Mesothelial cell of epicardium (in vitro differentiated cells): ENCODE measurements around the gene ITPR1. TPM values are rescaled to one million over a fixed set of nuclear protein-coding genes. Genes with fewer than 3 reads are reported as not detected.

Source experiments
- DNase-seq, 2 experiments: peaks; one replicate each; pipeline ENCODE4 v3.0.0; 2021; ENCODE audit warnings: low spot score in 2 of 2; ENCODE audit not compliant: unreplicated experiment in 2 of 2
- H3K27ac Mint-ChIP-seq: 2 replicates; pipeline ENCODE4 v1.8.0; 2021; ENCODE audit warnings: mixed read lengths
- H3K27me3 Mint-ChIP-seq: 2 replicates; pipeline ENCODE4 v1.8.0; 2021; ENCODE audit warnings: low read depth, mixed read lengths
- H3K36me3 Mint-ChIP-seq: 2 replicates; pipeline ENCODE4 v1.8.0; 2021; ENCODE audit warnings: mixed read lengths
- H3K4me1 Mint-ChIP-seq: 2 replicates; pipeline ENCODE4 v1.8.0; 2021; ENCODE audit warnings: mixed read lengths
- H3K4me3 Mint-ChIP-seq: 2 replicates; pipeline ENCODE4 v1.8.0; 2021; ENCODE audit warnings: mild to moderate bottlenecking, moderate library complexity, mixed read lengths
- H3K9me3 Mint-ChIP-seq: 2 replicates; pipeline ENCODE4 v1.8.0; 2021; ENCODE audit warnings: mixed read lengths
- total RNA-seq: library from RNA; stranded (reverse); gene quantifications from 3 replicates; pipeline ENCODE4 v1.2.1, GENCODE V29; 2021
- TF ChIP-seq, protein P1 (sequence below): fragments of 200-600 bp; sonication (generic); IDR thresholded peaks from one replicate; pipeline ENCODE4 v1.5.0; 2021; ENCODE audit warnings: antibody characterized with exemption; ENCODE audit not compliant: unreplicated experiment

ITPR1 gene
- total RNA-seq, 1 donor from 2014 or later = 21.3 TPM

DNA sequence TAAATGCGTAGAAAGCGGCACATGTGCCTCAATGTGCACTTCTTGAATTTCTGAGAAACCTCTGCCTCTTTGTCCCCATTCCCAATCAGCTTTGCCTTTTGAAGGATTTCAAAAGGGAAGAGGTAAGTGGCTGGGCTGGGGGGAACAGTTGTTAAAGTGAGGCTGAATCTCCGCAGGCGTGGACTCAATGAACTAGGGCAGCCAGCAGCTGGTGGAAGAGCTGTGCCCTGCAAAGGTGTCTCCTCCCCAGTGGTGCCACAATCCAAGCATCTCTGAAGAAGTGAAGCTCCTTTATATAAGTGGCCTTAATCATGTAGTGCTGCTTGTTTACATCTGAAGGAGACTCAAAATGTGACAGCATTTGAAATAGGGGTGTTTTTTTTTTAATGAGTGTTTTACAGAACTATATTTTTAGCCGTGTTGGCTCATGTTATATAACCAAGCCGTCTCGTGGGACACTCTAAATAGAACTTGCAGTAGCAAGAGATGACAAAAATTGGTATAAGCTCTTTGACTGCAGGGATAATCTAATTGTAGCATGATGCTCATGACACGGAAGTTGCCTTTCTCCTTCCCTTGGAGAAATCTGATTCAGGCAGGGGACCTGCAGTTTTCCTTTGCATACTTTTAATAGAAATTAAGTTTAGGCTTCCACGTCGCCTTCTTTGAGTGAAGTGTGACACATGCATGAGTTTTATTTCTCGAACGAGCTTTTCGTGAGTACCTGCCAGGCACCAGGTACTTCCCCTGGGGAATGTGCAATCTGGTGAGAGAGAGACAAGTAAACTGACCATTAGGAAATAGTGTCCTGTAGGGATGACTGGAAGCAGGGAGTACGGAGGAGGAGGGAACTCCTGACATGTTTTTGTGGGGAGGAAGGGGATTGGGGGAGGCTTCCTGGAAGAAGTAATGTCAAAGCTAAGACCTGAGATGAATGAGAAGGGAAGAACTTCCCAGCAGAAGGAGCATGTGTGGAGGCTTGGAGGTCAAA lies 306.4 kb downstream of the ITPR1 start:
- TF ChIP-seq, protein P1, sequence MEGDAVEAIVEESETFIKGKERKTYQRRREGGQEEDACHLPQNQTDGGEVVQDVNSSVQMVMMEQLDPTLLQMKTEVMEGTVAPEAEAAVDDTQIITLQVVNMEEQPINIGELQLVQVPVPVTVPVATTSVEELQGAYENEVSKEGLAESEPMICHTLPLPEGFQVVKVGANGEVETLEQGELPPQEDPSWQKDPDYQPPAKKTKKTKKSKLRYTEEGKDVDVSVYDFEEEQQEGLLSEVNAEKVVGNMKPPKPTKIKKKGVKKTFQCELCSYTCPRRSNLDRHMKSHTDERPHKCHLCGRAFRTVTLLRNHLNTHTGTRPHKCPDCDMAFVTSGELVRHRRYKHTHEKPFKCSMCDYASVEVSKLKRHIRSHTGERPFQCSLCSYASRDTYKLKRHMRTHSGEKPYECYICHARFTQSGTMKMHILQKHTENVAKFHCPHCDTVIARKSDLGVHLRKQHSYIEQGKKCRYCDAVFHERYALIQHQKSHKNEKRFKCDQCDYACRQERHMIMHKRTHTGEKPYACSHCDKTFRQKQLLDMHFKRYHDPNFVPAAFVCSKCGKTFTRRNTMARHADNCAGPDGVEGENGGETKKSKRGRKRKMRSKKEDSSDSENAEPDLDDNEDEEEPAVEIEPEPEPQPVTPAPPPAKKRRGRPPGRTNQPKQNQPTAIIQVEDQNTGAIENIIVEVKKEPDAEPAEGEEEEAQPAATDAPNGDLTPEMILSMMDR = no peak
- Mint-ChIP-seq H3K27ac (no peak overlapping the region), H3K4me3 (no peak overlapping the region), H3K4me1 (no peaks in the 10 kb centered on the region), H3K36me3 (peaks cover 3% of the 10 kb centered on the region), H3K27me3 (no peaks in the 10 kb centered on the region), H3K9me3 (no peaks in the 10 kb centered on the region)
- DNase-seq = no peak

DNA sequence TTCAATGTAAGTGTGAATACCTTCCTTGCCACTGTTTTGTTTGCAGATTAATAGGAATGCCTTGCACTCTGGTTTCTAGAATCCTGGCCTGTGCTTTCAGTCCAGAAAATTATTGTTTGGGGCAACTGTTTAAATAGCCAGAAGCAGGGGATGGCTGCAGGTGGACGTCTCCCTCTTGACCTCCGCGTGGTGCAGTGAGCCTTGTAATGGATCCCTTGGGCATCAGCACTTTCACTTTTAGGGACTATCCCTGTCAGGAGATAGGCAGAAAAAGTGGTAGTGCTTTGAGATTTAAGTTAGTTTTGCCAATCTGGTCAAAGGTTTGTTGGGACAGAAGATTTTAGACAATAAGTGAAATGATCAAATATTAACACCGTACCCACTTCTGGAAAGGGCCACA lies 307.4 kb downstream of the ITPR1 start:
- no peak overlapping the region for H3K27ac Mint-ChIP-seq
- peaks cover 3% of the 10 kb centered on the region for H3K36me3 Mint-ChIP-seq
- no peaks in the 10 kb centered on the region for H3K9me3 Mint-ChIP-seq
- no peaks in the 10 kb centered on the region for H3K27me3 Mint-ChIP-seq
- no peaks in the 10 kb centered on the region for H3K4me1 Mint-ChIP-seq
- TF ChIP-seq, protein P1 = no peak
- no peak for DNase-seq
- no peak overlapping the region for H3K4me3 Mint-ChIP-seq

DNA sequence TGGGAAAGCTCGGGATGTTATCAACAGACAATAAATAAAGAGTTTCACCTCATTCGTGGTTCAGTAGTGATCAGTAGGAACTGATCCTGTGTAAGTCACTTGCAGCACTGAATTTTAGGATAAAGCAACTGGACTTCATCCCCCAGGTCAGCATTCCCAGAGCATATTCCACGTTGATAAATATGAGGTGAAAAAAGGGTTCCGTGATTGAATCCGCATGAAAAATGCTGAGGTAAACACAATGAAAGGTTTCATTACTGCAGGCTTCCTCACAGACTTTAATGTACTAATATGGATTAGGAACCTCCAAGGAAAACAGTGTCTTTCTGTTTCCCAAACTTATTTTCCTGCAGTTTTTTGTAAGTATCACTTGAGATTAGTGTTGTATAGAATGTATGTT lies 308.7 kb downstream of the ITPR1 start:
- H3K27me3 Mint-ChIP-seq = no peaks in the 10 kb centered on the region
- H3K36me3 Mint-ChIP-seq = peaks cover 3% of the 10 kb centered on the region
- no peaks in the 10 kb centered on the region for H3K4me1 Mint-ChIP-seq
- TF ChIP-seq, protein P1 = no peak
- H3K9me3 Mint-ChIP-seq = no peaks in the 10 kb centered on the region
- no peak for DNase-seq
- H3K4me3 Mint-ChIP-seq = no peak overlapping the region
- no peak overlapping the region for H3K27ac Mint-ChIP-seq

DNA sequence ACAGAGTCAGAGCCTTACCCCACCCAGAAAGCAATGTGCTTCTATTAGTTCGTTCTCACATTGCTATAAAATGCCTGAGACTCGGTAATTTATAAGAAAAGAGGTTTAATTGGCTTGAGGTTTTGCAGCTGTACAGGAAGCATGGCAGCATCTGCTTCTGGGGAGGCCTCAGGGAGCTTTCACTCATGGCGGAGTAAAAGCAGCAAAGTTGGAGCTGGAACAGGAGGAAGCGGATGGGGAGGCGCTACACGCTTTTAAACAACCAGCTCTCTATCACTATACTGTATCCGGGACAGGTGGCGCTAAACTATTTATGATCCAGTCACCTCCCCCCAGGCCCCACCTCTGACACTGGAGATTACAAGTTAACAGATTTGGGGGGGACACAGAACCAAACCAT lies 309.8 kb downstream of the ITPR1 start:
- peaks cover 3% of the 10 kb centered on the region for H3K36me3 Mint-ChIP-seq
- DNase-seq = no peak
- H3K4me1 Mint-ChIP-seq = no peaks in the 10 kb centered on the region
- H3K9me3 Mint-ChIP-seq = no peaks in the 10 kb centered on the region
- H3K27me3 Mint-ChIP-seq = no peaks in the 10 kb centered on the region
- H3K27ac Mint-ChIP-seq = no peak overlapping the region
- TF ChIP-seq, protein P1 = no peak
- H3K4me3 Mint-ChIP-seq = no peak overlapping the region

DNA sequence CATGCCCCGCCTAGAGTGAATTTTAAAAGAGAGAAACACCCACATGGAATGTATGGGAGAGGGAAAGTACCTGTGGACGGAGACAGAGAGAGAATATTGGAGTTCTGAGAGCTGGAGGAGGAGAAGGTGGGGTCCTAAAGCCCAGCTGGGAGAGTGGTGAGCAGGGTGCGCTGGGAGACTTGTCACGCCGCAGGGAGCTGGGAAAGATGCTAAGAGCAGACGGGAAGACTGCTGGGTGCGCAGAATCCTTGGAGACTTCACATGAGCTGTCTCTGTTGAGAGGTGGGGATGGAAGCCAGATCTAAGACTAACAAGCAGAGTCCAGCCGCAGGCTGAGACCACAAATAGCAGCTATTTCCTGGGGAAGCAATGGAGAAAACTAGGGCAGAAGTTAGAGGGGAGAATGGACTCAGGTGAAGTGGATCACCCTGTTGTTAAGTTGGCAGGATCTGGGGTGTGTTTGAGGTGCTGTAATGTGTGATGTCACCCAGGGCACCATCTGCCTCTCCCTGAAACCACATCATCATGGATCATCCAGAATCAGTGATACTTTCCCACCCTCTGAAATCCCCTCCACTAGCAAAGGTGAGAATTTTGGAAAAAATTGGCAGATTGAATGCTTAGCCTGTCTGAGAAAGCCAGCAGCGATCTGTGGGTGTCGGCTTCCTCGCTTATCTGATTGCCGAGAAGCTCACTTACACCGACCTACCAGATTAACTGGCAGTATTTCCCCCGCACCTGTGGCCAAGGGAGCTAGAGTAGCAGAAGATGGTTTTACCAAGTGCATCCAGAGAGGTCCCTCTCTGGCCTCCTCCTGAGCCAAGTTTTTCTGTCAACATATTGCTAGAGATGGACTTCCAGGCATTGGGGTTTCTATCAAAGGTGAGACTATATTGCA lies 311.3 kb downstream of the ITPR1 start:
- DNase-seq = no peak
- peaks cover 3% of the 10 kb centered on the region for H3K36me3 Mint-ChIP-seq
- no peaks in the 10 kb centered on the region for H3K27me3 Mint-ChIP-seq
- TF ChIP-seq, protein P1 = no peak
- no peak overlapping the region for H3K27ac Mint-ChIP-seq
- no peak overlapping the region for H3K4me3 Mint-ChIP-seq
- no peaks in the 10 kb centered on the region for H3K4me1 Mint-ChIP-seq
- no peaks in the 10 kb centered on the region for H3K9me3 Mint-ChIP-seq
